Measurements from ENCODE around the gene PPP1R1B. TPM values are rescaled to one million over a fixed set of nuclear protein-coding genes. Genes with fewer than 3 reads are reported as not detected.
A peak's percentile ranks its signal among the peaks of the same experiment; 100 is the strongest.

PPP1R1B gene
- total and polyA plus RNA-seq, 5 donors from 2014 or later, result not detected

- H3K4me1 ChIP-seq (ENCODE audit: control insufficient read depth, insufficient read depth, low read length, poor library complexity, severe bottlenecking), result peaks cover 43% of the 10 kb centered on the region
- no peaks in the 10 kb centered on the region for H3K9me3 Mint-ChIP-seq
- DNase-seq (no peak), ATAC-seq (ENCODE audit: low read depth in 2 of 2) (no peak)
- H3K4me3 ChIP-seq (ENCODE audit: low read depth, low read length), result no peak overlapping the region
- H3K27ac Mint-ChIP-seq, result peak overlapping the region; percentile 93 to 97 (median 94)
- H3K9me3 ChIP-seq (ENCODE audit: control insufficient read depth in 2 of 2, low read length in 2 of 2), result no peaks in the 10 kb centered on the region
- H3K27me3 Mint-ChIP-seq, result no peaks in the 10 kb centered on the region
- peaks cover 6% of the 10 kb centered on the region for H3K36me3 ChIP-seq (ENCODE audit: control insufficient read depth, insufficient read depth, low read length)
- H3K27me3 ChIP-seq (ENCODE audit: control insufficient read depth, insufficient read depth, low read length), result no peaks in the 10 kb centered on the region
- H3K27ac ChIP-seq (ENCODE audit: insufficient read depth, low read length, poor library complexity, severe bottlenecking), result no peak overlapping the region
- H3K36me3 Mint-ChIP-seq, result peaks cover 23% of the 10 kb centered on the region
- peak overlapping the region in 1 of 4 donors; percentile 36 for H3K4me3 Mint-ChIP-seq
- H3K4me1 Mint-ChIP-seq, result peaks cover 17 to 64% (median 29%) of the 10 kb centered on the region in 4 donors
Observed at GRCh38 chr17:39678340-39679116, 51.8 kb downstream of the PPP1R1B start.

GRCh38 chr17:39679521-39680192 is 52.9 kb downstream of the PPP1R1B start:
- H3K4me1 Mint-ChIP-seq, result peaks cover 17 to 67% (median 29%) of the 10 kb centered on the region in 4 donors
- peak overlapping the region; percentile 93 to 97 (median 94) for H3K27ac Mint-ChIP-seq
- no peaks in the 10 kb centered on the region for H3K9me3 Mint-ChIP-seq
- peak overlapping the region in 3 of 4 donors; percentile 45 to 72 (median 70) for H3K4me3 Mint-ChIP-seq
- peaks cover 30% of the 10 kb centered on the region for H3K36me3 Mint-ChIP-seq
- H3K4me1 ChIP-seq (ENCODE audit: control insufficient read depth, insufficient read depth, low read length, poor library complexity, severe bottlenecking), result peaks cover 43% of the 10 kb centered on the region
- H3K27me3 Mint-ChIP-seq, result no peaks in the 10 kb centered on the region
- H3K27ac ChIP-seq (ENCODE audit: insufficient read depth, low read length, poor library complexity, severe bottlenecking), result peak overlapping the region; percentile 67
- ATAC-seq (ENCODE audit: low read depth in 2 of 2) (peak; percentile 81 to 86), DNase-seq (peak in 2 of 3 donors; percentile 48 to 83)
- H3K9me3 ChIP-seq (ENCODE audit: control insufficient read depth in 2 of 2, low read length in 2 of 2), result no peaks in the 10 kb centered on the region
- H3K27me3 ChIP-seq (ENCODE audit: control insufficient read depth, insufficient read depth, low read length), result no peaks in the 10 kb centered on the region
- H3K36me3 ChIP-seq (ENCODE audit: control insufficient read depth, insufficient read depth, low read length), result peaks cover 12% of the 10 kb centered on the region
- no peak overlapping the region for H3K4me3 ChIP-seq (ENCODE audit: low read depth, low read length)

GRCh38 chr17:39683295-39683939 is 56.7 kb downstream of the PPP1R1B start:
- peak overlapping the region in 1 of 3 donors; percentile 79 for H3K27ac Mint-ChIP-seq
- H3K36me3 Mint-ChIP-seq, result peaks cover 36% of the 10 kb centered on the region
- H3K4me1 Mint-ChIP-seq, result peaks cover 23 to 55% (median 37%) of the 10 kb centered on the region in 4 donors

GRCh38 chr17:39684369-39685192 is 57.8 kb downstream of the PPP1R1B start:
- Histone ChIP-seq H3K36me3 (ENCODE audit: control insufficient read depth, insufficient read depth, low read length) (peaks cover 16% of the 10 kb centered on the region), H3K27ac (ENCODE audit: insufficient read depth, low read length, poor library complexity, severe bottlenecking) (no peak overlapping the region), H3K4me1 (ENCODE audit: control insufficient read depth, insufficient read depth, low read length, poor library complexity, severe bottlenecking) (peaks cover 32% of the 10 kb centered on the region), H3K4me3 (ENCODE audit: low read depth, low read length) (no peak overlapping the region), H3K27me3 (ENCODE audit: control insufficient read depth, insufficient read depth, low read length) (no peaks in the 10 kb centered on the region), H3K9me3 (ENCODE audit: control insufficient read depth in 2 of 2, low read length in 2 of 2) (no peaks in the 10 kb centered on the region)
- Mint-ChIP-seq H3K36me3 (peaks cover 35% of the 10 kb centered on the region), H3K4me1 (peaks cover 22 to 52% (median 31%) of the 10 kb centered on the region in 4 donors), H3K9me3 (peaks cover 0 to 4% (median 0%) of the 10 kb centered on the region in 7 donors), H3K27ac (peak overlapping the region in 1 of 3 donors; percentile 53), H3K4me3 (peak overlapping the region in 1 of 4 donors; percentile 71), H3K27me3 (no peaks in the 10 kb centered on the region)
- DNase-seq (no peak), ATAC-seq (ENCODE audit: low read depth in 2 of 2) (no peak)

More at GRCh38 chr17:39683295-39683939, 56.7 kb downstream of the PPP1R1B start:
- Histone ChIP-seq H3K27ac (ENCODE audit: insufficient read depth, low read length, poor library complexity, severe bottlenecking) (no peak overlapping the region), H3K4me1 (ENCODE audit: control insufficient read depth, insufficient read depth, low read length, poor library complexity, severe bottlenecking) (peaks cover 35% of the 10 kb centered on the region), H3K27me3 (ENCODE audit: control insufficient read depth, insufficient read depth, low read length) (no peaks in the 10 kb centered on the region), H3K9me3 (ENCODE audit: control insufficient read depth in 2 of 2, low read length in 2 of 2) (no peaks in the 10 kb centered on the region), H3K36me3 (ENCODE audit: control insufficient read depth, insufficient read depth, low read length) (peaks cover 16% of the 10 kb centered on the region), H3K4me3 (ENCODE audit: low read depth, low read length) (no peak overlapping the region)
- ATAC-seq (ENCODE audit: low read depth in 2 of 2) (no peak), DNase-seq (no peak)
- H3K4me3 Mint-ChIP-seq, result peak overlapping the region in 2 of 4 donors; percentile 3 to 45
- H3K27me3 Mint-ChIP-seq, result no peaks in the 10 kb centered on the region
- peaks cover 0 to 4% (median 0%) of the 10 kb centered on the region in 7 donors for H3K9me3 Mint-ChIP-seq

Other genes starting within 250 kb of the PPP1R1B start
- gene FBXL20, start 225.3 kb upstream of the PPP1R1B start, total RNA-seq, result 30.8 TPM
- gene FBXL20, start 225.3 kb upstream of the PPP1R1B start, polyA plus RNA-seq, result 1 to 10 TPM; 4.0 to 6.3 (median 4.8) TPM
- 45.4 TPM for gene MED1, start 175.7 kb upstream of the PPP1R1B start, total RNA-seq
- 10 to 100 TPM; 15.8 to 20.2 (median 18.3) TPM for gene MED1, start 175.7 kb upstream of the PPP1R1B start, polyA plus RNA-seq
- gene CDK12, start 165.5 kb upstream of the PPP1R1B start, total RNA-seq, result 110 TPM
- gene CDK12, start 165.5 kb upstream of the PPP1R1B start, polyA plus RNA-seq, result 1 to 10 TPM; 2.1 to 4.4 (median 3.3) TPM
- gene NEUROD2, start 19.0 kb upstream of the PPP1R1B start, total RNA-seq, result not detected
- gene NEUROD2, start 19.0 kb upstream of the PPP1R1B start, polyA plus RNA-seq, result not detected
- gene STARD3, start 10.2 kb downstream of the PPP1R1B start, total RNA-seq, result 95.9 TPM
- 10 to 100 TPM; 45.4 to 48.6 (median 46.5) TPM for gene STARD3, start 10.2 kb downstream of the PPP1R1B start, polyA plus RNA-seq
- gene TCAP, start 38.4 kb downstream of the PPP1R1B start, total RNA-seq, result 3.4 TPM
- under 1 TPM in 1 of 4 donors, not detected in 3; 0.07 TPM for gene TCAP, start 38.4 kb downstream of the PPP1R1B start, polyA plus RNA-seq
- gene PNMT, start 41.5 kb downstream of the PPP1R1B start, total RNA-seq, result 1.2 TPM
- not detected for gene PNMT, start 41.5 kb downstream of the PPP1R1B start, polyA plus RNA-seq
- 28.0 TPM for gene PGAP3, start 61.1 kb downstream of the PPP1R1B start, total RNA-seq
- 10 to 100 TPM; 15.2 to 23.3 (median 17.5) TPM for gene PGAP3, start 61.1 kb downstream of the PPP1R1B start, polyA plus RNA-seq
- gene ERBB2, start 73.1 kb downstream of the PPP1R1B start, total RNA-seq, result 5.5 TPM
- under 1 TPM; 0.36 to 0.80 (median 0.57) TPM for gene ERBB2, start 73.1 kb downstream of the PPP1R1B start, polyA plus RNA-seq
- gene MIEN1, start 103.6 kb downstream of the PPP1R1B start, total RNA-seq, result 44.1 TPM
- 100 to 1,000 TPM in 3 of 4 donors, 10 to 100 TPM in 1; 93.5 to 158 (median 127) TPM for gene MIEN1, start 103.6 kb downstream of the PPP1R1B start, polyA plus RNA-seq
- gene GRB7, start 111.0 kb downstream of the PPP1R1B start, total RNA-seq, result not detected
- gene GRB7, start 111.0 kb downstream of the PPP1R1B start, polyA plus RNA-seq, result not detected
- gene IKZF3, start 237.4 kb downstream of the PPP1R1B start, total RNA-seq, result 146 TPM
- 10 to 100 TPM; 30.4 to 40.6 (median 34.1) TPM for gene IKZF3, start 237.4 kb downstream of the PPP1R1B start, polyA plus RNA-seq
- gene ZPBP2, start 241.2 kb downstream of the PPP1R1B start, total RNA-seq, result not detected
- gene ZPBP2, start 241.2 kb downstream of the PPP1R1B start, polyA plus RNA-seq, result not detected

All from CD4-positive, CD25-positive, alpha-beta regulatory T cell (primary cell).